CD4-positive, alpha-beta T cell treated with Interleukin-12 subunit alpha and Interleukin-12 subunit beta, for 1 hour (primary cell): ENCODE measurements around the gene CASTOR1.

Experiments used
- DNase-seq: peaks from one replicate; pipeline ENCODE4 v3.0.0-alpha.2; 2020

The CASTOR1 gene

GRCh38 chr22:30297276-30297990 is 8.1 kb upstream of the CASTOR1 start:
- DNase-seq = no peak

DNA sequence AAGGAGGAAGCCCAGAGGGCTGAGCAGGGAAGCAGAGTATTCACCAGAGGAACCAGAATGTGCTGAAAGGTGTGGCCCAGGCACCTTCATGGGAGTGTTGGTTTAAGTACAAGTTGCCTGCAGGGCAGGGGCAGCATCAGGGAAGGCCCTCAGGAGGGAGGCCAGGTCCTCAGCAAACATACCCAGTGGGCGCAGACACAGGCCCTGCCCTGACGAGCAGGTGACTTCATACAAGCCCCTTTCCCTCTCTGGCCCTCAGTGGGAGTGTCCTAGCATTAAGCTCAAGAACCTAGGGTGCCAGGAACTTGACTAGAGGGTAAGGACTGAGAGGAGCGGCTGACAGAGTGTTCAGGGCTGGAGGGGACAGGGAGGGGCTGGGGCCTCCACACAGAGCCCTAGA is 7.5 kb upstream of the CASTOR1 start:
- no peak for DNase-seq

DNA sequence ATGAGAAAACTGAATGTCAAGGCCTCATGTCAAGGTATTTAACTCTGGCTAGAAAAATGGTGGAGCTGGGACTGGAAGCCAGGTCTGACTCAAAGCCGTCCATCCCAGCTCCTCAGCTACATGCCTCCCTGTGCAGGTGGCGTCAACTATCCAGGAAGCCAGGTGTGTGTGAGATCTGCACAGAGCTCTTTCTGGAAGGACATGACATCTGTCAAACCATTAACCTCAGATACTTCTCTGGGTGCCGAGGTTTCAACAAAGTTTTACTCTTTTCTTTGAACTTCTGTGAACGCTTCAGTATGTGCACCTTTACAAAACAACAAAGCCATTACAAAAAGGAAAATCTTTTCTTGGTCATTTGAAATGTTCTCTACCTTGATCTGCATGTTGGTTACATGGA is 7.0 kb upstream of the CASTOR1 start:
- DNase-seq = no peak

GRCh38 chr22:30295576-30295975 is 6.3 kb upstream of the CASTOR1 start:
- no peak for DNase-seq

GRCh38 chr22:30294830-30295229 is 5.5 kb upstream of the CASTOR1 start:
- no peak for DNase-seq

GRCh38 chr22:30294066-30294465 is 4.8 kb upstream of the CASTOR1 start:
- DNase-seq = no peak

DNA sequence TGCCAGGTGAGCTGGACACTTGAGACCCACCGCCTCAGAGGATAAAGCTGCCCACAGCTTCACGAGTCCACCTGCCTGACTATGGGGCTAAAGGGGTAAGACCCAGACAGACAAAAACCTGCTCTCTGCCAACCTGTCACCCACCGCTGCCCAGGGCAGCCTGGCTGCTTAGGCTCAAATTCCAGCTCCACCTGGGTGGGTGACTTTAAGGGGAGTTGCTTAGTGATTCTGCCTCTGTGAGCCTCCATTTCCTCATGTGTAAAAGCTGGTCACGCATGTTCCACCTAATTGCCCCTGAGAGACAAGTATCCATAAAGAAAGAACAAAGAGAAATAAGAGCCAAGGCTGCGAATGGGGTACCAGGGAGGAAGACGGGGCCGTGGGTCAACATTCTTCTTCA is 3.7 kb upstream of the CASTOR1 start:
- no peak for DNase-seq

DNA sequence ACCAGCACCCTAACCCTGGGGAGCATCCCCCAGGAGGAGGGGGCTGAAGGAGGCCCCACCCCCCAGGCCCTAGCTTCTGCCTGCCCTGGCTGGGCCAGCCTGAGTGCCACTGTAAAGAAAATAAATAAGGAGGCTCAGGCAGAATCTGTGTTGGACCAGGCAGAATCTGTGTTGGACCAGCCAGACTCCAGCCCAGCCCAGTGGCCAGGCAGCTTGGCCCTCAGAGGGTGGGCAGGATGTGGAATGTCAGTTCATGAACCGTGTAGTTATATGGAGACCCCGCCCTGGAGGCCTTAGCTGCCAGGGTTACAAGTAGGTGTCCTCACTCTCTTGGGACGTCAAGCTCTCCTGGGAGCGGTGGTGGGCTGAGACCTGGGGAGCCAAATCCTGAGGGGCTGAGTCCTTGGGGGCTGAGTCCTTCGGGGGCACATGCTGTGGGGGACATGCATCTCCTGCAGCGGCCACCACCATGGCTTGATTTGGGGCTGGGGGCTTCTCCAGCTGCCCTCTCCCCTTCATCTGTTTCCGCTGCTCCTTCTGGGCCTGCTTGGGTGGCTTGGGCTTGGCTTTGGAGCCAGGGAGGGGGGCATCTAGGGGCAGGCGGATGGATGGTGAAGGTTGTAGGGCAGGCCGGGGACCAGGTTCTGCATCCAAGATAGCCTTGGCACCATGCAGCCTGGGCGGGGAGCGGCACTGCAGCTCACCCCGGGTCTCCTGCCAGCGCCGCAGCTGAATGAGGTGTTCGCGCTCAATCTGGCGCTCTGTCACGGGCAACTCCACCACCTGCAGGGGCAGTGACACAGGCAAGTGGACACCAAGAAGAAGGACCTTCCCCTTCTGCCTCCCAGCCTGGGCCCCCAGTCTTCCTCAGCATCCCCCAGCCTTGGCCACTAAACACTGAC is 3.0 kb upstream of the CASTOR1 start:
- no peak for DNase-seq

- no peak for DNase-seq
Measured at GRCh38 chr22:30291058-30291892, 2.0 kb upstream of the CASTOR1 start.

DNA sequence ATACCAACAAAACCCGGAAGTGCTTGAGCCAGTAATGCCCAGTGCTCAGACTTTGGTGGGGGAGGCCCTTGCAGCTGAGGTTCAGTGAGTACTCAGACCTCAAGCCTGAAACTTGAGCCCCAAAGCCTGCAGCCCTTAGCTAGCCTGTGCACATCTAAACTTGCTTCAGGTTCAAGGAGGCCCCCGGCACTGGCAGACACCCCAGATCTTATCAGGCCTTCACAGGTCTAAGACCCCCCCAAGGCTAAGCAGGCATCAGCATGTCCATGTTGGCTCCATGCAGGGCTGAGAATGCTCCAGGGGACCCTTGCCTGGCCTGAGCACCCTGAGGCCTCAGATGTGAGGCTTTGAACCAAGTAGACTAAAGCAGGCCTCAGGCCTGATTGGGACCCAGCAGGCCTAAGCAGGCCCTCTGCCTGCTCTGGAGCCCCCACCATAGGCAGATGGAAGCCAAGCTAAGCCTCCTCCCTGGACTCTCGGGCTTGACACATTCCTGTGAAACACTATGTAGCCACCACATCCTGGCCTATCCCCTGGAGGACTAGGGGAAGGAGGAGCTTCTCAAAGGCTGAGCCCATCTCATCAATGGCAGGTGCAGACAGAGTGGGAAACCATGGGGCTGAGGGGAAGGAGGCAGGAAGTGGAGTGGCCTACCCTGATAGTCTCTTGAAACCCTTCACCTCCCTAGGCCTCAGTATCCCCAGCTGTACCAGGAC is 1.2 kb upstream of the CASTOR1 start:
- DNase-seq = no peak

DNA sequence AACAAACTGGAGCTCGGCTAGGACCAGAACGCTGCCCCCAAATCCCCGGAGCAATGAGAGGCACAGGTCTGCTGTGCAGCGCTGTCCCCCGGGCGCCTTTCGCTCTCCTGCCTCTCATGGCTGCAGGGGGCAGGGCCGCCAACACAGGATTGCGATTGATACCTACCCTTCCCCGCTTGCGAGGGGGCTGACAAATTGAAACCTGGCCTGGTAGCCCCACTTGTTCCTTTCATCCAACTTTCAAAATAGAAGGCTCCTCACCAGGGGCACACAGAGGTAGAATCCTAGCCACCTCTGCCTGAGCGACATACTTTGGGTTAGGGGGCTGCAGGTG is 642 bp upstream of the CASTOR1 start:
- no peak for DNase-seq

DNA sequence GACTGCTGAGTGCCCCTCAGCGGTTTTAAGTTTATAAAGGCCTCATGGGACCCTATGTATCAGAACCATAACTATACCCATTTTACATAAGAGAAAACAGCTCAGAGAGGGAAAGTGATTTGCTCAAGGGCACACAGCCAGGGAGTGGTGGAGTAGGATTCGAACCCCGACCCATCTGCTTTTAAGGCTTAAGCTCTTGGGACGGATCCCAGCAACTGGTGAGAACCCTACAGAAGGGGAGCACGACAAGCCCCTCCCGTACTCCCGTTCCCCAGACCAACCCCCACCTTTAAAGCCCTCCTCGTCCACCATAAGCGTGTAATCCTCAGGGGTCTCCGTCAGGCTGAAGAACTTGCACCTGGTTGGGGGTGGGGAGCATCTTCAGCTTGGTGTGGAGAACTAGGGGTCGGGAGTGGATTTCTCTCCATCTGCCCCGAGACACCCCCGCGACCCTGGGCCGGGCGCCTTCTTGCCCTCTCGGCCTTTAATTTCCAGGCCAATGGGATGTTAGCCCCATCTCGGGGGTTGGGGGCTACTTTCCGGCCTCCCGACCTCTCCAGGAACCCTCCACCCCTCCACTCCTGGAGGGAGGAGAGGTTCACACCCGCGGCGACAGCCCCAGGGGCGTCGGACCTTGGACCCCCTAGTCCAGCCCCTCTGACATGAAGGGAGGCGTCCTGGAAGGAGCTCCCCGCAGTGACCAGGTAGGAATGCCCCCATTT is 725 bp downstream of the CASTOR1 start:
- DNase-seq = no peak

GRCh38 chr22:30287648-30288418 is 1.5 kb downstream of the CASTOR1 start:
- peak; percentile 89 for DNase-seq

GRCh38 chr22:30286813-30287647 is 2.3 kb downstream of the CASTOR1 start:
- peak; percentile 87 for DNase-seq

GRCh38 chr22:30286331-30286730 is 3.0 kb downstream of the CASTOR1 start:
- no peak for DNase-seq

GRCh38 chr22:30285846-30286200 is 3.5 kb downstream of the CASTOR1 start:
- DNase-seq = no peak

GRCh38 chr22:30285176-30285845 is 4.0 kb downstream of the CASTOR1 start:
- DNase-seq = no peak

GRCh38 chr22:30284666-30285065 is 4.6 kb downstream of the CASTOR1 start:
- DNase-seq = no peak

GRCh38 chr22:30284172-30284571 is 5.1 kb downstream of the CASTOR1 start:
- no peak for DNase-seq

- DNase-seq = no peak
Measured at GRCh38 chr22:30283342-30283741, 6.0 kb downstream of the CASTOR1 start.
